ENCODE results near the gene MAN1A1.

DNA sequence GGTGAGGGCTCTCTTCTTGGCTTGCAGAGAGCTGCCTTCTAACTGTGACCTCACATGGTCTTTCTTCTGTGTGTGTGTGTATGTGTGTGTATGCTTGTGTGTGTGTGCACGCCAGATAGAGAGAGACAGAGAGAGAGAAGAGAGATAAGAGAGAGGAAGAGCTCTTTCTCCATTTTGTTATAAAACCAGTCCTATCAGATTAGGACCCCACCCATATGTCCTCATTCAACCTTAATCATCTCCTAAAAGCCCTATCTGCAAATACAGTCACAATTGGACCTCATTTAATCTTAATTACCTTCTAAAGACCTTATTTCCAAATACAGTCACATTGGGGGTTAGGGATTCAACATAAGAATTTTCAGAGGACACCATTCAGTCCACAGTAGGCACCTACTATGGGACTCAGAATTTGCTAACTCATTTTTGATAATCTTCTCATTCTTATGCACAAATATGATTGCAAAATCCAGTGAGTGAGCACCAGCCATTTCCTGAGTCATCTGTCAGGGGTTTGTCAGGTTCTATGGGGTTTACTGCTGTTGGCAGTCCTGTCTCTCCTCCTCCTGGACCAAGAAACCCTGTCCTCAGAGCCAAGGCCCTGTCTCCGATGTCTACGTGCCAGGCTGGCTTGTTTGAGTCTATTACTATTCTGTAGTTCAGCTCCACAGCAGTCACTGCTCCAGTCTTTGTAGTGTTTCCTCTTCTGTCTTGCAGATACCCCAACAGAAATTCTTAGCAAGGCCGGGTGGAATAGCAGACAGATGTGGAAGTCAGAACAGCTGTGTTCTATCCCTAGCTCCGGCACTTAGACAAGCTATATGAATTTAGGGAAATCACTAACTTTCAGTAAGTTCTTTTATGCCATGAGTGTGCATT is 212.1 kb downstream of the MAN1A1 start:
- TF ChIP-seq, protein P1, sequence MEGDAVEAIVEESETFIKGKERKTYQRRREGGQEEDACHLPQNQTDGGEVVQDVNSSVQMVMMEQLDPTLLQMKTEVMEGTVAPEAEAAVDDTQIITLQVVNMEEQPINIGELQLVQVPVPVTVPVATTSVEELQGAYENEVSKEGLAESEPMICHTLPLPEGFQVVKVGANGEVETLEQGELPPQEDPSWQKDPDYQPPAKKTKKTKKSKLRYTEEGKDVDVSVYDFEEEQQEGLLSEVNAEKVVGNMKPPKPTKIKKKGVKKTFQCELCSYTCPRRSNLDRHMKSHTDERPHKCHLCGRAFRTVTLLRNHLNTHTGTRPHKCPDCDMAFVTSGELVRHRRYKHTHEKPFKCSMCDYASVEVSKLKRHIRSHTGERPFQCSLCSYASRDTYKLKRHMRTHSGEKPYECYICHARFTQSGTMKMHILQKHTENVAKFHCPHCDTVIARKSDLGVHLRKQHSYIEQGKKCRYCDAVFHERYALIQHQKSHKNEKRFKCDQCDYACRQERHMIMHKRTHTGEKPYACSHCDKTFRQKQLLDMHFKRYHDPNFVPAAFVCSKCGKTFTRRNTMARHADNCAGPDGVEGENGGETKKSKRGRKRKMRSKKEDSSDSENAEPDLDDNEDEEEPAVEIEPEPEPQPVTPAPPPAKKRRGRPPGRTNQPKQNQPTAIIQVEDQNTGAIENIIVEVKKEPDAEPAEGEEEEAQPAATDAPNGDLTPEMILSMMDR (IDR thresholded peaks at IDR 0.05 in 8 of 11, conservative IDR thresholded peaks at IDR 0.05 in 3 of 11), result no peak
- no peak for TF ChIP-seq POLR2AphosphoS5 (IDR thresholded peaks at IDR 0.05)

Data from spleen (tissue), 7 donors.